Measurements from ENCODE around the gene MEDAG. TPM values are rescaled to one million over a fixed set of nuclear protein-coding genes. Genes with fewer than 3 reads are reported as not detected.

Gene MEDAG
- total RNA-seq = 3.3 TPM

GRCh38 chr13:30905932-30906383 lies at the start of gene MEDAG:
Gene MEDAG, plus strand, starts transcription at chr13:30906271. Its CDS starts 245 bp downstream, at chr13:30906516.

GRCh38 chr13:30932481-30933353 lies 26.6 kb downstream of the MEDAG start, which contains the start of gene TEX26:
Gene TEX26, plus strand, starts transcription at chr13:30932656. Its CDS starts 60 bp downstream, at chr13:30932716.

Other genes with a start within 250 kb of the MEDAG start
- gene ALOX5AP, start 170.7 kb upstream of the MEDAG start, total RNA-seq = 12.8 TPM
- not detected for gene TEX26, start 26.4 kb downstream of the MEDAG start, total RNA-seq